Measurements from ENCODE around the gene TLE1.

Gene TLE1

DNA sequence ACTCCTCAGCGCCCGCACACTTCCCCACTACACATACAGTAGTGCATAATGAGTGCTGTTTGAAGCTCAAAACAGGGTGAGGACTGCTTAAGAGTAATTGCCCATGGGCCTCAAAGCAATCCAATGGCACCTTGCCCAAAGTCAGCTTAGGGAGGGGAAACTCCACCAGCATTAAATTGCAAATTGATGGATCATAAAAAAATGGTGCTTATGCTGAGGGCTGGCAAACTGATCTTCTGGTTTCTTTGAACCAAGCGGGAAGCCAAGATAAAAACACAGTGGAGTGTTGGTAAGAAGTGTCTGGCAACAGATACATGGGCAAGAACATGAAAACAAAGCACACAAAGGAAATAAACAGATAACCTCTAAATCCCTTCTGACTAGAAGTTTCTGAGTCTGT, 28.0 kb downstream of the TLE1 start:
- H3F3A ChIP-seq (ENCODE audit: insufficient read depth, low read length): no peaks in the 10 kb centered on the region
- H4K20me1 ChIP-seq (ENCODE audit: insufficient read depth, low read length): no peaks in the 10 kb centered on the region
- no peak overlapping the region for H3K27ac ChIP-seq (ENCODE audit: low read depth, low read length, poor library complexity, severe bottlenecking)
- no peaks in the 10 kb centered on the region for H3K27me3 ChIP-seq (ENCODE audit: insufficient read depth, low read length)
- no peak overlapping the region for H3K4me2 ChIP-seq (ENCODE audit: low read length)
- H3K36me3 ChIP-seq (ENCODE audit: insufficient read depth, low read length): no peaks in the 10 kb centered on the region; the same call in 1 of the 2 replicates
- no peak overlapping the region for H3K4me3 ChIP-seq (ENCODE audit: low read depth, low read length, poor library complexity, severe bottlenecking)
- TF ChIP-seq EZH2 (IDR thresholded peaks at IDR 0.05; ENCODE audit: borderline replicate concordance, low read length): no peak
- TF ChIP-seq, protein P1, sequence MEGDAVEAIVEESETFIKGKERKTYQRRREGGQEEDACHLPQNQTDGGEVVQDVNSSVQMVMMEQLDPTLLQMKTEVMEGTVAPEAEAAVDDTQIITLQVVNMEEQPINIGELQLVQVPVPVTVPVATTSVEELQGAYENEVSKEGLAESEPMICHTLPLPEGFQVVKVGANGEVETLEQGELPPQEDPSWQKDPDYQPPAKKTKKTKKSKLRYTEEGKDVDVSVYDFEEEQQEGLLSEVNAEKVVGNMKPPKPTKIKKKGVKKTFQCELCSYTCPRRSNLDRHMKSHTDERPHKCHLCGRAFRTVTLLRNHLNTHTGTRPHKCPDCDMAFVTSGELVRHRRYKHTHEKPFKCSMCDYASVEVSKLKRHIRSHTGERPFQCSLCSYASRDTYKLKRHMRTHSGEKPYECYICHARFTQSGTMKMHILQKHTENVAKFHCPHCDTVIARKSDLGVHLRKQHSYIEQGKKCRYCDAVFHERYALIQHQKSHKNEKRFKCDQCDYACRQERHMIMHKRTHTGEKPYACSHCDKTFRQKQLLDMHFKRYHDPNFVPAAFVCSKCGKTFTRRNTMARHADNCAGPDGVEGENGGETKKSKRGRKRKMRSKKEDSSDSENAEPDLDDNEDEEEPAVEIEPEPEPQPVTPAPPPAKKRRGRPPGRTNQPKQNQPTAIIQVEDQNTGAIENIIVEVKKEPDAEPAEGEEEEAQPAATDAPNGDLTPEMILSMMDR (IDR thresholded peaks at IDR 0.05; ENCODE audit: low read length): no peak
- no peaks in the 10 kb centered on the region for H3K79me2 ChIP-seq (ENCODE audit: insufficient read depth, low read length)
- no peaks in the 10 kb centered on the region for H3K9me3 ChIP-seq (ENCODE audit: low read length)
- no peak overlapping the region for H2AFZ ChIP-seq (ENCODE audit: low read length)
- H3K9ac ChIP-seq (ENCODE audit: low read length): no peak overlapping the region
- H3K9me2 ChIP-seq (ENCODE audit: low read depth, low read length): no peaks in the 10 kb centered on the region
- peaks cover 15% of the 10 kb centered on the region for H3K4me1 ChIP-seq (ENCODE audit: insufficient read depth, low read length, severe bottlenecking)

DNA sequence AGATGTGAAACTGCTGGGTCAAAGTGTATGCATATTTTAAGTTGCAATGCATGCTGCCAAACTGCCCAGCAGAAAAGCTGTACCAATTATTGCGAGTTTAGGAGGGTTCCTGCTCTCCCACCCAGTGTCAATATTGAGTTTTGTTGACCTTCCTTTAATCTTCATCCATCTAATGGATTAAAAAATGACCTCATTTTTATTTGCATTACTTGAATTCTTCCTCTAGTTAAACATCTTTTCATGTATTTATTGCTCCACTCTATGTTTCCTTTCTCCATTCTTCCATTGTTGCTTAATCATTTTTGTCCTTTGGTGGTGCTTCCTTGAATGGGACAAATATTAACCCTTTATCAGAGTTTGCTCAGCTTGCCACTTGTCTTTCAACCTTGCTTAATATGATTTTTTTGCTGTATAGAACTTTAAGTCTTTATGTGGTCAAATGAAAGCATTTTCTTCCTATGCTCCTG, 32.4 kb downstream of the TLE1 start:
- H4K20me1 ChIP-seq (ENCODE audit: insufficient read depth, low read length): no peaks in the 10 kb centered on the region
- H3F3A ChIP-seq (ENCODE audit: insufficient read depth, low read length): no peaks in the 10 kb centered on the region
- no peaks in the 10 kb centered on the region for H3K9me2 ChIP-seq (ENCODE audit: low read depth, low read length)
- no peak overlapping the region for H3K4me2 ChIP-seq (ENCODE audit: low read length)
- H3K36me3 ChIP-seq (ENCODE audit: insufficient read depth, low read length): no peaks in the 10 kb centered on the region
- H3K9me3 ChIP-seq (ENCODE audit: low read length): no peaks in the 10 kb centered on the region
- H3K79me2 ChIP-seq (ENCODE audit: insufficient read depth, low read length): no peaks in the 10 kb centered on the region
- peaks cover 23% of the 10 kb centered on the region for H3K4me1 ChIP-seq (ENCODE audit: insufficient read depth, low read length, severe bottlenecking)
- no peak overlapping the region for H3K9ac ChIP-seq (ENCODE audit: low read length)
- no peaks in the 10 kb centered on the region for H3K27me3 ChIP-seq (ENCODE audit: insufficient read depth, low read length)
- TF ChIP-seq, protein P1 (IDR thresholded peaks at IDR 0.05; ENCODE audit: low read length): no peak
- H3K27ac ChIP-seq (ENCODE audit: low read depth, low read length, poor library complexity, severe bottlenecking): no peak overlapping the region
- no peak overlapping the region for H2AFZ ChIP-seq (ENCODE audit: low read length)
- H3K4me3 ChIP-seq (ENCODE audit: low read depth, low read length, poor library complexity, severe bottlenecking): no peak overlapping the region

DNA sequence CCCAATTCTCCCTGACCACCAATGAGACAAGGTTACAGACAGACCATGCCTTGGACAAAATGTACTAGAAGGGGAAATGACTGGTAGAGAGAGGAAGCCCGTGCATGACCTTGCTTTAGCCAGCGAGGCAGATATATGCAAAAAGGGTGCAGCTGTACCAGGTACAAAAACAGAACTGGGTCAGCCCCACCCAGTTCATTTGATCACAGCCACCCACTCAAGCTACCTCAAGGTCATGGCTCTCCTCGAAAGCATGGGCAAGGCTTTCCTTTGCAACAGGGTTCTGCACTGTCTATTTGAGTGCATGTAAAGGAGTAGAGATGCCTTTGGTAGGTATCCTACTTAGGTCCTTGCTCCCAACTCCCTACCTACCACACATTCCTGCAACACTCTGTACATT, 33.3 kb downstream of the TLE1 start:
- Histone ChIP-seq H2AFZ (ENCODE audit: low read length) (no peak overlapping the region), H3K9me3 (ENCODE audit: low read length) (no peaks in the 10 kb centered on the region), H3K27me3 (ENCODE audit: insufficient read depth, low read length) (no peaks in the 10 kb centered on the region), H3K36me3 (ENCODE audit: insufficient read depth, low read length) (no peaks in the 10 kb centered on the region), H3K4me2 (ENCODE audit: low read length) (peak overlapping the region; percentile 42; the same call in 1 of the 2 replicates), H4K20me1 (ENCODE audit: insufficient read depth, low read length) (no peaks in the 10 kb centered on the region), H3K4me3 (ENCODE audit: low read depth, low read length, poor library complexity, severe bottlenecking) (no peak overlapping the region), H3K4me1 (ENCODE audit: insufficient read depth, low read length, severe bottlenecking) (peaks cover 23% of the 10 kb centered on the region), H3K9me2 (ENCODE audit: low read depth, low read length) (no peaks in the 10 kb centered on the region), H3F3A (ENCODE audit: insufficient read depth, low read length) (no peaks in the 10 kb centered on the region), H3K9ac (ENCODE audit: low read length) (no peak overlapping the region), H3K27ac (ENCODE audit: low read depth, low read length, poor library complexity, severe bottlenecking) (peak overlapping the region; percentile 39), H3K79me2 (ENCODE audit: insufficient read depth, low read length) (no peaks in the 10 kb centered on the region)
- TF ChIP-seq EZH2 (IDR thresholded peaks at IDR 0.05; ENCODE audit: borderline replicate concordance, low read length): no peak
- TF ChIP-seq, protein P1 (IDR thresholded peaks at IDR 0.05; ENCODE audit: low read length): no peak
